ENCODE measurements around the gene CPT2. TPM values are rescaled to one million over a fixed set of nuclear protein-coding genes. Genes with fewer than 3 reads are reported as not detected.
A peak's percentile ranks its signal among the peaks of the same experiment; 100 is the strongest.

CPT2 gene
- total and polyA plus RNA-seq, 9 of the 15 experiments (the other 6 are each of a cell fraction or from before 2014, with no cell fraction given) = 7.6 to 25.1 (median 16.8) TPM

- Histone ChIP-seq H3K9me3 (replicated peaks; ENCODE audit: control insufficient read depth, insufficient read depth, low read depth, low read length) (no peaks in the 10 kb centered on the region), H3K27me3 (ENCODE audit: control insufficient read depth in 2 of 2, insufficient read depth in 2 of 2, low read length in 2 of 2) (no peaks in the 10 kb centered on the region), H4K20me1 (replicated peaks; ENCODE audit: control insufficient read depth, insufficient read depth, low read length) (no peaks in the 10 kb centered on the region), H3K4me3 (peak overlapping the region; percentile 94), H2AFZ (ENCODE audit: low read depth, low read length) (peak overlapping the region; percentile 90), H3K9me1 (ENCODE audit: control insufficient read depth, insufficient read depth, low read length) (no peaks in the 10 kb centered on the region), H3K4me2 (ENCODE audit: insufficient read depth, low read length) (peak overlapping the region; percentile 96), H3K79me2 (ENCODE audit: control insufficient read depth, insufficient read depth, low read length) (peaks cover 17% of the 10 kb centered on the region), H3K36me3 (ENCODE audit: control insufficient read depth, insufficient read depth, low read length) (0 out of 3 replicates have a peak, but pooled peaks cover 6% of the 10 kb centered on the region), H3K9ac (ENCODE audit: insufficient read depth in 1 of 2, low read depth in 2 of 2, low read length in 2 of 2) (peak overlapping the region in 1 of 2 experiments; percentile 93; a peak in 3 of 4 replicates), H3K27ac (ENCODE audit: extremely low read depth, low read depth, low read length) (peak overlapping the region; percentile 90), H3K4me1 (replicated peaks in 1 of 2; ENCODE audit: control insufficient read depth in 2 of 2, insufficient read depth in 2 of 2, low read length in 2 of 2) (peaks cover 16 to 21% of the 10 kb centered on the region in 2 experiments)
- intact Hi-C loops (cut with micrococcal nuclease) = loop anchor here (10.0 kb wide), 1 partner anchor 199 kb away; no protein-coding TSS in a partner anchor
- CTCF ChIA-PET (ENCODE audit: low intra/inter-chr PET ratio) = no interaction called here
- BruUV-seq (replicated peaks) = no TSS peak
- POLR2A ChIA-PET = interaction anchor here (0.8 to 2.0 kb wide), 6 partner anchors 10 to 130 kb away, joined by 3 to 13 read pairs (median 4); no protein-coding TSS in a partner anchor
- DNase-seq (ENCODE audit: extremely low read depth in 1 of 4, low spot score in 3 of 4) (peak in 1 of 4 experiments; percentile 25), ATAC-seq (peak; percentile 6; the same call in 1 of the 3 replicates), FAIRE-seq (peak; percentile 42)
- in situ Hi-C loops (cut with MboI) = loop anchor here (25.0 kb wide), 1 partner anchor 284 kb away; the partner anchor contains the start of gene ECHDC2
- WGBS (ENCODE audit: insufficient coverage, low coverage, missing lambda C conversion rate) = 35% methylated on average over 9 of the region's 9 CpGs
- no peak for TF ChIP-seq RBFOX2 (IDR thresholded peaks at IDR 0.05; ENCODE audit: low read depth, low read length)
- TF ChIP-seq CAMTA2 (CRISPR knock-in tag; conservative IDR thresholded peaks at IDR 0.05) = 0 out of 2 replicates have a peak, but pooled peaks have one; percentile 19
- TF ChIP-seq ZNF384 (IDR thresholded peaks at IDR 0.05; ENCODE audit: low read depth, low read length) = no peak
- no peak for TF ChIP-seq TCF7 (IDR thresholded peaks at IDR 0.05; ENCODE audit: borderline replicate concordance)
- TF ChIP-seq, protein P1, sequence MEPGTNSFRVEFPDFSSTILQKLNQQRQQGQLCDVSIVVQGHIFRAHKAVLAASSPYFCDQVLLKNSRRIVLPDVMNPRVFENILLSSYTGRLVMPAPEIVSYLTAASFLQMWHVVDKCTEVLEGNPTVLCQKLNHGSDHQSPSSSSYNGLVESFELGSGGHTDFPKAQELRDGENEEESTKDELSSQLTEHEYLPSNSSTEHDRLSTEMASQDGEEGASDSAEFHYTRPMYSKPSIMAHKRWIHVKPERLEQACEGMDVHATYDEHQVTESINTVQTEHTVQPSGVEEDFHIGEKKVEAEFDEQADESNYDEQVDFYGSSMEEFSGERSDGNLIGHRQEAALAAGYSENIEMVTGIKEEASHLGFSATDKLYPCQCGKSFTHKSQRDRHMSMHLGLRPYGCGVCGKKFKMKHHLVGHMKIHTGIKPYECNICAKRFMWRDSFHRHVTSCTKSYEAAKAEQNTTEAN (CRISPR knock-in tag; IDR thresholded peaks at IDR 0.05) = no peak
- TF ChIP-seq ZNF347 (CRISPR knock-in tag; IDR thresholded peaks at IDR 0.05; ENCODE audit: low read depth) = no peak
- no peak for TF ChIP-seq HLTF (IDR thresholded peaks at IDR 0.05)
- TF ChIP-seq CREB1 (IDR thresholded peaks at IDR 0.05) = no peak
- no peak for TF ChIP-seq CREB1 (CRISPR knock-in tag; IDR thresholded peaks at IDR 0.05)
- TF ChIP-seq ESRRA (IDR thresholded peaks at IDR 0.05; ENCODE audit: borderline replicate concordance, low read depth) = peak; percentile 66; the same call in 1 of the 2 replicates
- TF ChIP-seq MAFK (IDR thresholded peaks at IDR 0.05; ENCODE audit: low read length) = no peak
- no peak for TF ChIP-seq ATF1 (CRISPR knock-in tag; IDR thresholded peaks at IDR 0.05)
- no peak for TF ChIP-seq ATF1 (tag; IDR thresholded peaks at IDR 0.05)
- TF ChIP-seq, protein P2, sequence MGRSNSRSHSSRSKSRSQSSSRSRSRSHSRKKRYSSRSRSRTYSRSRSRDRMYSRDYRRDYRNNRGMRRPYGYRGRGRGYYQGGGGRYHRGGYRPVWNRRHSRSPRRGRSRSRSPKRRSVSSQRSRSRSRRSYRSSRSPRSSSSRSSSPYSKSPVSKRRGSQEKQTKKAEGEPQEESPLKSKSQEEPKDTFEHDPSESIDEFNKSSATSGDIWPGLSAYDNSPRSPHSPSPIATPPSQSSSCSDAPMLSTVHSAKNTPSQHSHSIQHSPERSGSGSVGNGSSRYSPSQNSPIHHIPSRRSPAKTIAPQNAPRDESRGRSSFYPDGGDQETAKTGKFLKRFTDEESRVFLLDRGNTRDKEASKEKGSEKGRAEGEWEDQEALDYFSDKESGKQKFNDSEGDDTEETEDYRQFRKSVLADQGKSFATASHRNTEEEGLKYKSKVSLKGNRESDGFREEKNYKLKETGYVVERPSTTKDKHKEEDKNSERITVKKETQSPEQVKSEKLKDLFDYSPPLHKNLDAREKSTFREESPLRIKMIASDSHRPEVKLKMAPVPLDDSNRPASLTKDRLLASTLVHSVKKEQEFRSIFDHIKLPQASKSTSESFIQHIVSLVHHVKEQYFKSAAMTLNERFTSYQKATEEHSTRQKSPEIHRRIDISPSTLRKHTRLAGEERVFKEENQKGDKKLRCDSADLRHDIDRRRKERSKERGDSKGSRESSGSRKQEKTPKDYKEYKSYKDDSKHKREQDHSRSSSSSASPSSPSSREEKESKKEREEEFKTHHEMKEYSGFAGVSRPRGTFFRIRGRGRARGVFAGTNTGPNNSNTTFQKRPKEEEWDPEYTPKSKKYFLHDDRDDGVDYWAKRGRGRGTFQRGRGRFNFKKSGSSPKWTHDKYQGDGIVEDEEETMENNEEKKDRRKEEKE (IDR thresholded peaks at IDR 0.05; ENCODE audit: borderline replicate concordance in 1 of 2, control insufficient read depth in 1 of 2, low read depth in 2 of 2, low read length in 1 of 2) = no peak
- no peak for TF ChIP-seq SNAPC5 (CRISPR knock-in tag; IDR thresholded peaks at IDR 0.05)
- no peak for TF ChIP-seq ZNF507 (tag; conservative IDR thresholded peaks at IDR 0.05)
- TF ChIP-seq USF1 (CRISPR knock-in tag; IDR thresholded peaks at IDR 0.05) = no peak
- no peak for TF ChIP-seq TOE1 (IDR thresholded peaks at IDR 0.05; ENCODE audit: borderline replicate concordance)
- TF ChIP-seq TOE1 (CRISPR knock-in tag; IDR thresholded peaks at IDR 0.05; ENCODE audit: borderline replicate concordance, low read depth) = 0 out of 2 replicates have a peak, but pooled peaks have one; percentile 55
These were observed 573 bp upstream of the CPT2 start for GRCh38 chr1:53196017-53196484.
